ENCODE results near the gene CCNL1.
"Not testable (repeated sequence)": the region's sequence is repeated elsewhere in the genome, so short reads cannot be mapped to it uniquely, and the experiment has no call there.

The CCNL1 gene

DNA sequence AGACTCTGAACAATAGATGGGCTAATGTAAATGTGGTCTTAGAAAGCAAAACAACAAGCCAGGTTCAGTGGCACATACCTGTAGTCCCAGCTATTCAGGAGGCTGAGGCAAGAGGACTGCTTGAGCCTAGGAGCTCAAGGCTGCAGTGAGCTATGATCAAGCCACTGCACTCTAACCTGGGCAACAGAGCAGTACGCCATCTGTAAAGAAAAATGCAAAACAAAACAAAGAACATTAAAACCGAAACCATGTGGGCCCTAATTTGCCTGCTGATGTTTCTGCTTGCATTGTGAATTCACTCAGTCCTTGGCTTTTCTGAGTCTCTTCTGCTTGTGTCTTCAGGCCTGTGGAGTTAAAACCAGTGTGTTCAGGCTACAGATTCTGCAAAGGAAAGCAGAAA is 56.7 kb downstream of the CCNL1 start:
- TF ChIP-seq, protein P1, sequence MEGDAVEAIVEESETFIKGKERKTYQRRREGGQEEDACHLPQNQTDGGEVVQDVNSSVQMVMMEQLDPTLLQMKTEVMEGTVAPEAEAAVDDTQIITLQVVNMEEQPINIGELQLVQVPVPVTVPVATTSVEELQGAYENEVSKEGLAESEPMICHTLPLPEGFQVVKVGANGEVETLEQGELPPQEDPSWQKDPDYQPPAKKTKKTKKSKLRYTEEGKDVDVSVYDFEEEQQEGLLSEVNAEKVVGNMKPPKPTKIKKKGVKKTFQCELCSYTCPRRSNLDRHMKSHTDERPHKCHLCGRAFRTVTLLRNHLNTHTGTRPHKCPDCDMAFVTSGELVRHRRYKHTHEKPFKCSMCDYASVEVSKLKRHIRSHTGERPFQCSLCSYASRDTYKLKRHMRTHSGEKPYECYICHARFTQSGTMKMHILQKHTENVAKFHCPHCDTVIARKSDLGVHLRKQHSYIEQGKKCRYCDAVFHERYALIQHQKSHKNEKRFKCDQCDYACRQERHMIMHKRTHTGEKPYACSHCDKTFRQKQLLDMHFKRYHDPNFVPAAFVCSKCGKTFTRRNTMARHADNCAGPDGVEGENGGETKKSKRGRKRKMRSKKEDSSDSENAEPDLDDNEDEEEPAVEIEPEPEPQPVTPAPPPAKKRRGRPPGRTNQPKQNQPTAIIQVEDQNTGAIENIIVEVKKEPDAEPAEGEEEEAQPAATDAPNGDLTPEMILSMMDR (IDR thresholded peaks at IDR 0.05; ENCODE audit: control insufficient read depth, extremely low read depth, insufficient read depth): no peak
- DNase-seq (ENCODE audit: low read depth): no peak
- no peak overlapping the region for H3K4me3 ChIP-seq (ENCODE audit: low read depth, low read length)

DNA sequence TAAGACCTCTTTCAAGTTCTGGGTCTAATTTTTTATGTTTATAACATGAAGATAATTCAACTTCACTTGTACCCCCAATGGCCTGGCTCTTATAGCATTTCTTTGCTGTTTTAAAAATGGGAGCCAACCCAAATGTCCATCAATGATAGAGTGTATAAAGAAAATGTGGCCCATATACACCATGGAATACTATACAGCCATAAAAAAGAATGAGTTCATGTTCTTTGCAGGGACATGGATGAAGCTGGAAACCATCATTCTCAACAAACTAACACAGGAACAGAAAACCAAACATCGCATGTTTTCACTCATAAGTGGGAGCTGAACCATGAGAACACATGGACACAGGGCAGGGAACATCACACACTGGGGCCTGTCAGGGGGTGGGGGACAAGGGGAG is 57.4 kb downstream of the CCNL1 start:
- DNase-seq (ENCODE audit: low read depth); H3K4me3 ChIP-seq (ENCODE audit: low read depth, low read length): not testable (repeated sequence)

DNA sequence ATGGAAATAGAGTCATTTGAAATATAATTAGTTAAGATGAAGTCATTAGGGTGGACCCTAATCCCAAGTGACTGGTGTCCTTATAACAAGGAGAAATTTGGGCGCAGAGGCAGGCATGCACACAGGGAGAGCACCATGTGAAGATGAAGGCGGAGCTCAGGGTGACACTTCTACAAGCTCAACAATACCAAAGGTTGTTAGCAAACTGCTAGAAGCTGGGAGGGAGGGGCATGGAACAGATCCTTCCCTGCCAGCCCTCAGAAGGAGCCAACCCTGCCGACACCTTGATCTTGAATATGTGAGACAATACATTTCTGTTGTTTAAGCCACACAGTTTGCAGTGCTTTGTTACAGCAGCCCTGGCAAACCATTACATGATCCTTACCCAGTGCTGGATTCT is 57.8 kb downstream of the CCNL1 start:
- TF ChIP-seq, protein P1 (IDR thresholded peaks at IDR 0.05; ENCODE audit: control insufficient read depth, extremely low read depth, insufficient read depth): no peak
- no peak overlapping the region for H3K4me3 ChIP-seq (ENCODE audit: low read depth, low read length)
- no peak for DNase-seq (ENCODE audit: low read depth)

GRCh38 chr3:157101486-157101885 is 58.5 kb downstream of the CCNL1 start:
- no peak overlapping the region for H3K4me3 ChIP-seq (ENCODE audit: low read depth, low read length)
- TF ChIP-seq, protein P1 (IDR thresholded peaks at IDR 0.05; ENCODE audit: control insufficient read depth, extremely low read depth, insufficient read depth): no peak
- DNase-seq (ENCODE audit: low read depth): no peak

- DNase-seq (ENCODE audit: low read depth): no peak
- H3K4me3 ChIP-seq (ENCODE audit: low read depth, low read length): no peak overlapping the region
- TF ChIP-seq, protein P1 (IDR thresholded peaks at IDR 0.05; ENCODE audit: control insufficient read depth, extremely low read depth, insufficient read depth): no peak
Observed at GRCh38 chr3:157100608-157101396, 59.1 kb downstream of the CCNL1 start.

GRCh38 chr3:157100096-157100477 is 59.9 kb downstream of the CCNL1 start:
- TF ChIP-seq, protein P1 (IDR thresholded peaks at IDR 0.05; ENCODE audit: control insufficient read depth, extremely low read depth, insufficient read depth): no peak
- no peak for DNase-seq (ENCODE audit: low read depth)
- H3K4me3 ChIP-seq (ENCODE audit: low read depth, low read length): no peak overlapping the region

GRCh38 chr3:157099326-157100095 is 60.4 kb downstream of the CCNL1 start:
- no peak for DNase-seq (ENCODE audit: low read depth)
- TF ChIP-seq, protein P1 (IDR thresholded peaks at IDR 0.05; ENCODE audit: control insufficient read depth, extremely low read depth, insufficient read depth): no peak
- H3K4me3 ChIP-seq (ENCODE audit: low read depth, low read length): no peak overlapping the region
